Loucy (cell line): Measurements from ENCODE around the gene HS1BP3.

ENCODE experiments used
- H2AFZ ChIP-seq: fragments of 200-600 bp; sonication (generic); 2 replicates; pipeline ENCODE4 v1.6.0; 2016; ENCODE audit warnings: antibody characterized with exemption, mild to moderate bottlenecking, low read length, moderate library complexity
- H3F3A ChIP-seq: fragments of 200-600 bp; 2 replicates; pipeline ENCODE4 v1.6.0; 2016; ENCODE audit warnings: antibody characterized with exemption, low read depth, mild to moderate bottlenecking
- H3K27me3 ChIP-seq: fragments of 200-600 bp; sonication (generic); 2 replicates; pipeline ENCODE4 v1.6.1; 2014; ENCODE audit warnings: low read length, mild to moderate bottlenecking; ENCODE audit not compliant: insufficient read depth, poor library complexity, severe bottlenecking
- H3K36me3 ChIP-seq: fragments of 200-600 bp; sonication (generic); 2 replicates; pipeline ENCODE4 v1.6.1; 2016; ENCODE audit warnings: low read length; ENCODE audit not compliant: insufficient read depth
- H3K4me1 ChIP-seq: fragments of 200-600 bp; sonication (generic); 2 replicates; pipeline ENCODE4 v1.5.1; 2014; ENCODE audit warnings: low read length, mild to moderate bottlenecking; ENCODE audit not compliant: insufficient read depth, poor library complexity, severe bottlenecking
- H3K4me2 ChIP-seq: fragments of 200-600 bp; sonication (generic); 2 replicates; pipeline ENCODE4 v1.6.0; 2014; ENCODE audit warnings: antibody characterized with exemption, low read length, low read depth, mild to moderate bottlenecking; ENCODE audit not compliant: poor library complexity, severe bottlenecking
- H3K4me3 ChIP-seq: fragments of 200-600 bp; sonication (generic); 2 replicates; pipeline ENCODE4 v1.5.1; 2014; ENCODE audit warnings: low read length, mild to moderate bottlenecking, mixed read lengths; ENCODE audit not compliant: poor library complexity, severe bottlenecking
- H3K79me2 ChIP-seq: fragments of 200-600 bp; sonication (generic); 2 replicates; pipeline ENCODE4 v1.6.1; 2014; ENCODE audit warnings: low read length; ENCODE audit not compliant: insufficient read depth
- H3K9ac ChIP-seq: fragments of 200-600 bp; sonication (generic); 2 replicates; pipeline ENCODE4 v1.6.0; 2014; ENCODE audit warnings: mild to moderate bottlenecking, low read depth, low read length, moderate library complexity; ENCODE audit not compliant: poor library complexity, severe bottlenecking
- H3K9me2 ChIP-seq: fragments of 200-600 bp; sonication (generic); replicated peaks from 2 replicates; pipeline ENCODE4 v1.6.1; 2016; ENCODE audit warnings: low read depth, low read length, mixed read lengths
- H3K9me3 ChIP-seq: fragments of 200-600 bp; sonication (generic); 2 replicates; pipeline ENCODE4 v1.6.1; 2014; ENCODE audit warnings: mild to moderate bottlenecking, antibody characterized with exemption, low read length, low read depth; ENCODE audit not compliant: insufficient read depth
- H4K20me1 ChIP-seq: fragments of 200-600 bp; sonication (generic); 2 replicates; pipeline ENCODE4 v1.6.0; 2014; ENCODE audit warnings: antibody characterized with exemption, low read length, mild to moderate bottlenecking; ENCODE audit not compliant: insufficient read depth, poor library complexity, severe bottlenecking
- EZH2phosphoT487 ChIP-seq: fragments of 200-600 bp; IDR thresholded peaks from 2 replicates; pipeline ENCODE4 v1.6.1; 2018; ENCODE audit warnings: antibody characterized with exemption, mild to moderate bottlenecking, moderate library complexity, borderline replicate concordance
- TF ChIP-seq, protein P1 (sequence below): fragments of 200-600 bp; sonication (generic); conservative IDR thresholded peaks from 2 replicates; pipeline ENCODE4 v1.5.1; 2014; ENCODE audit warnings: mild to moderate bottlenecking, antibody characterized with exemption, low read length

Gene HS1BP3

DNA sequence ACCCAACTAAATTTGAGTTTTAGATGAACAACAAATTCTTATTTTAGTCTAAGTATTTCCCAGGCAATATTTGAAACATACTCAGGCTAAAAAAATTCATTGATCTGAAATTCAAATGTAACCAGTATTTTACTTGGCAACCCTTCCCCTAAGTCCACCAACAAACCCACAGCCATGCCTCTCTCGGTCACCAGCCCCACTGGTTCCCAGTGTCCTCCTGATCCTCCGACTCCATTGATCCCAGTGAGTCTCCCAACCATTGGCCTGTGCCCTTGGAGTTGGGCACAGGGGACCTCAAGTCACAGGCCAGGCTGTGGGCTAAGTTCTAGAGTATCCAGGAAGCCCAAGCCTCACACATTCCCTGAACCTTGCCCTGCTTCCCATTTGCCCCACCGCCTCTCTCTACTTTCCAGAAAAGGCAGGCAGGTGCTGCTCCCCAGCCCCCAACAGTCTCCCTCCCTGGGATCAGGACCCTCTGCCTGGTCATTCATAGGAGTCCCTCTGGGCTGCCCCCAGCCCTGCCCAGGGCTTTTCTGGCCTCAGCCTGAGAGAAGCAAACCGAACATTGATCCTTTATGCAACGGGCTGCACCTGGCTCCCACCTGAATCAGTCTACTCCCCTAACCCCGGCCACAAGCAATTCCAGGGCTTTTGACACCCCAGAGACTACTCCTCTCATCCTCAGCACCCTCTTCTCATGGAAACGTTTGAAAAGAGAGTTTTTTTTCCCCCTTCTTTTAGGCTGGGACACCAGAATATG is 81.3 kb downstream of the HS1BP3 start:
- Histone ChIP-seq H3F3A (no peaks in the 10 kb centered on the region), H3K9me2 (no peaks in the 10 kb centered on the region), H3K4me2 (no peak overlapping the region), H3K27me3 (no peaks in the 10 kb centered on the region), H4K20me1 (no peaks in the 10 kb centered on the region), H2AFZ (no peak overlapping the region), H3K36me3 (no peaks in the 10 kb centered on the region), H3K9ac (no peak overlapping the region), H3K4me3 (no peak overlapping the region), H3K79me2 (no peaks in the 10 kb centered on the region), H3K9me3 (no peaks in the 10 kb centered on the region), H3K4me1 (peaks cover 27% of the 10 kb centered on the region)
- TF ChIP-seq, protein P1, sequence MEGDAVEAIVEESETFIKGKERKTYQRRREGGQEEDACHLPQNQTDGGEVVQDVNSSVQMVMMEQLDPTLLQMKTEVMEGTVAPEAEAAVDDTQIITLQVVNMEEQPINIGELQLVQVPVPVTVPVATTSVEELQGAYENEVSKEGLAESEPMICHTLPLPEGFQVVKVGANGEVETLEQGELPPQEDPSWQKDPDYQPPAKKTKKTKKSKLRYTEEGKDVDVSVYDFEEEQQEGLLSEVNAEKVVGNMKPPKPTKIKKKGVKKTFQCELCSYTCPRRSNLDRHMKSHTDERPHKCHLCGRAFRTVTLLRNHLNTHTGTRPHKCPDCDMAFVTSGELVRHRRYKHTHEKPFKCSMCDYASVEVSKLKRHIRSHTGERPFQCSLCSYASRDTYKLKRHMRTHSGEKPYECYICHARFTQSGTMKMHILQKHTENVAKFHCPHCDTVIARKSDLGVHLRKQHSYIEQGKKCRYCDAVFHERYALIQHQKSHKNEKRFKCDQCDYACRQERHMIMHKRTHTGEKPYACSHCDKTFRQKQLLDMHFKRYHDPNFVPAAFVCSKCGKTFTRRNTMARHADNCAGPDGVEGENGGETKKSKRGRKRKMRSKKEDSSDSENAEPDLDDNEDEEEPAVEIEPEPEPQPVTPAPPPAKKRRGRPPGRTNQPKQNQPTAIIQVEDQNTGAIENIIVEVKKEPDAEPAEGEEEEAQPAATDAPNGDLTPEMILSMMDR: no peak
- no peak for TF ChIP-seq EZH2phosphoT487

DNA sequence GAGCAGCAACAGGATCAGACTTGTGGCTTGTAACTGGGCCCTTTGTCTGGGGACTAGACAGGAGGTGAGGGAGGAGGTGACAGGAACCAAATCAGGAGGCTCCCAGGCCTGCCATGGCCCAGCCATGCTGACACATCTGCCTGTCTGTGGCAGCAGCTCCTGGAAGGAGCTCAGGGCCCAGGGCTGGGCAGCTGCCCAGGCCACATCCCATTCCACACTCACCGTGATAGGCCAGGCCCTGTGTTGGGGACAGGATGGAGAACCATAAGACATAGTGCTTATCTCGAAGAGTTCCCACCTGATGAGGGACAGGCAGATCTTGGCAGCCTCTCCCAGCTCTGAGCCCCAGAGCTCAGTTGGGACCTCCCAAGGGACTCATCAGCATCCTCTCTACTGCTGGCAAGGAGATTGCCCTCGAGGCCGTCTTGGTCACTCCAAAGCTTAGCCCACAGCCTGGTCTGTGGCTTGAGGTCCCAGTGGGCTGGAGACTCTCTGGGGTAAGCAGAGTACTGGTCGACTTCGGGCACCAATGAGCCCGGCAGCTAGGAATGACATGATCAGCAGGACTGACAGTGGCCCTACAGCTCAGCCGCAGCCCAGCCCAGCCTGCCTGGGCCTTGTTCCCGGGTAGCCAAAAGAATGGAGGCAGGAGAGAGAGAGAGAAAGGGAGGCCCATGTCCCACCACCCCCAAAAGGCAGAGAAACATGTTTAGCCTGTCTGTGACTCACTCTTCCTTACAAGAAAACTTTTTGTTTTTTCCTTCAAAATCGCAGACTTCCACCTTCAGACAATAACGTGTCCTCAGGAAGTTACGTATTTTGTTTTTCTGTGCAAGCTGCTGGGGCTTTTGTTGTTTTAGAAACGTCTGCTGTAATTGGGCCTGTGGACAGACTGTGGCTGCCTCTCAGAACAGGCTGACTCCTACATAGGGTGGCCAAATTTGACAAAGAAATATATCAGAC is 82.1 kb downstream of the HS1BP3 start:
- H3K9me3 ChIP-seq: no peaks in the 10 kb centered on the region
- no peaks in the 10 kb centered on the region for H4K20me1 ChIP-seq
- H3K9me2 ChIP-seq: no peaks in the 10 kb centered on the region
- H3K4me2 ChIP-seq: no peak overlapping the region
- H2AFZ ChIP-seq: no peak overlapping the region
- no peaks in the 10 kb centered on the region for H3F3A ChIP-seq
- H3K36me3 ChIP-seq: no peaks in the 10 kb centered on the region
- no peaks in the 10 kb centered on the region for H3K27me3 ChIP-seq
- no peak overlapping the region for H3K4me3 ChIP-seq
- H3K79me2 ChIP-seq: no peaks in the 10 kb centered on the region
- no peak overlapping the region for H3K9ac ChIP-seq
- peaks cover 24% of the 10 kb centered on the region for H3K4me1 ChIP-seq
- TF ChIP-seq, protein P1: no peak
- TF ChIP-seq EZH2phosphoT487: no peak

DNA sequence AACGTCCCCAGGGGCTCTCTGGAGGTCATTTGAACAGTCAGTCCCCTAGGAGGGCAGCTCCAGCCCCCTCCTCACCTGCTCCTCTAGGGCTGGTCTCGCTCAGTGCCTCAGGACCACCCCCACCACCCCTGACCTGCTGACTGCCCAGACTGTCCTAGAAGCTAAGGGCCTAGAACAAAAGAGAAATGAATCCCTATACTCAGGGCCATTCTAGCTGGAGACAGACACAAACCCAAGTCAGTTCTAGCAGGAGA is 83.0 kb downstream of the HS1BP3 start:
- TF ChIP-seq, protein P1: no peak
- no peak for TF ChIP-seq EZH2phosphoT487
- Histone ChIP-seq H4K20me1 (no peaks in the 10 kb centered on the region), H2AFZ (no peak overlapping the region), H3K9ac (no peak overlapping the region), H3K9me2 (no peaks in the 10 kb centered on the region), H3K9me3 (no peaks in the 10 kb centered on the region), H3K4me3 (no peak overlapping the region), H3K36me3 (no peaks in the 10 kb centered on the region), H3K4me2 (no peak overlapping the region), H3K79me2 (no peaks in the 10 kb centered on the region), H3K4me1 (peaks cover 15% of the 10 kb centered on the region), H3K27me3 (no peaks in the 10 kb centered on the region), H3F3A (no peaks in the 10 kb centered on the region)
